WTC11 (cell line): ENCODE data around the gene EMC8. TPM values are rescaled to one million over a fixed set of nuclear protein-coding genes. Genes with fewer than 3 reads are reported as not detected.
A peak's percentile ranks its signal among the peaks of the same experiment; 100 is the strongest.

Experiments
- ATAC-seq: fragments of 200-7000 bp; cut with Tn5 transposase; 2 replicates; pipeline ENCODE4 v1.10.0; 2021; ENCODE audit warnings: mild to moderate bottlenecking, moderate library complexity
- CTCF ChIA-PET: fragments of 300-600 bp; sonication (Branson Sonifier 250); formaldehyde crosslinking; loops from one replicate; lab custom pipeline; 2021; ENCODE audit warnings: antibody characterized with exemption; lab: Charles Lee
- POLR2A ChIA-PET: fragments of 350-600 bp; sonication (Branson Sonifier 250); formaldehyde crosslinking; loops from one replicate; lab custom pipeline; 2021; ENCODE audit warnings: antibody characterized with exemption; lab: Charles Lee
- DNase-seq: peaks from one replicate; pipeline ENCODE4 v3.0.0; 2021; ENCODE audit warnings: low spot score
- H3K27ac Mint-ChIP-seq: 2 replicates; pipeline ENCODE4 v1.8.0; 2021; ENCODE audit warnings: mixed read lengths
- H3K27me3 Mint-ChIP-seq: 2 replicates; pipeline ENCODE4 v1.8.0; 2021; ENCODE audit warnings: low read depth, mild to moderate bottlenecking, moderate library complexity, mixed read lengths
- H3K36me3 Mint-ChIP-seq: 2 replicates; pipeline ENCODE4 v1.8.0; 2021; ENCODE audit warnings: mixed read lengths
- H3K4me1 Mint-ChIP-seq: 2 replicates; pipeline ENCODE4 v1.8.0; 2022; ENCODE audit warnings: mixed read lengths
- H3K4me3 Mint-ChIP-seq: 2 replicates; pipeline ENCODE4 v1.8.0; 2021; ENCODE audit warnings: mild to moderate bottlenecking, moderate library complexity, mixed read lengths
- H3K9me3 Mint-ChIP-seq: 2 replicates; pipeline ENCODE4 v1.8.0; 2021; ENCODE audit warnings: mixed read lengths
- AR ChIP-seq: fragments of 250-450 bp; sonication (Bioruptor Pico); IDR thresholded peaks from 2 replicates; pipeline ENCODE4 v1.9.0; 2021; ENCODE audit warnings: mild to moderate bottlenecking
- ATF2 ChIP-seq: sonication (generic); formaldehyde crosslinking; IDR thresholded peaks from 2 replicates; pipeline ENCODE4 v1.8.1; 2022; ENCODE audit warnings: low read depth, missing genetic modification reagents, borderline replicate concordance
- CREB1 ChIP-seq: sonication (generic); formaldehyde crosslinking; IDR thresholded peaks from 2 replicates; pipeline ENCODE4 v1.8.0; 2023; ENCODE audit warnings: mild to moderate bottlenecking, missing genetic modification reagents
- CTCF ChIP-seq: fragments of 200-600 bp; IDR thresholded peaks from 2 replicates; pipeline ENCODE4 v1.8.0; 2022; ENCODE audit warnings: antibody characterized with exemption
- ERG ChIP-seq: fragments of 250-450 bp; sonication (Bioruptor Pico); IDR thresholded peaks from 2 replicates; pipeline ENCODE4 v1.8.0; 2021; ENCODE audit warnings: mild to moderate bottlenecking
- FOXP1 ChIP-seq: sonication (generic); formaldehyde crosslinking; IDR thresholded peaks from 2 replicates; pipeline ENCODE4 v1.8.0; 2022; ENCODE audit warnings: missing genetic modification reagents, mild to moderate bottlenecking, moderate library complexity, borderline replicate concordance
- JUN ChIP-seq: sonication (generic); formaldehyde crosslinking; IDR thresholded peaks from 2 replicates; pipeline ENCODE4 v1.8.0; 2023; ENCODE audit warnings: mild to moderate bottlenecking, missing genetic modification reagents
- MAX ChIP-seq: sonication (generic); formaldehyde crosslinking; IDR thresholded peaks from 2 replicates; pipeline ENCODE4 v1.8.0; 2022; ENCODE audit warnings: mild to moderate bottlenecking, missing genetic modification reagents
- SMAD3 ChIP-seq: sonication (generic); formaldehyde crosslinking; IDR thresholded peaks from 2 replicates; pipeline ENCODE4 v1.8.0; 2022; ENCODE audit warnings: missing genetic modification reagents, mild to moderate bottlenecking, borderline replicate concordance
- TEAD4 ChIP-seq: sonication (generic); formaldehyde crosslinking; IDR thresholded peaks from 2 replicates; pipeline ENCODE4 v1.8.0; 2022; ENCODE audit warnings: mild to moderate bottlenecking, missing genetic modification reagents
- ZBTB43 ChIP-seq: sonication (generic); formaldehyde crosslinking; IDR thresholded peaks from 2 replicates; pipeline ENCODE4 v1.8.1; 2023; ENCODE audit warnings: mild to moderate bottlenecking, missing genetic modification reagents
- ZMAT4 ChIP-seq: fragments of 250-450 bp; sonication (Bioruptor Pico); IDR thresholded peaks from 2 replicates; pipeline ENCODE4 v1.9.0; 2021; ENCODE audit warnings: mild to moderate bottlenecking
- total RNA-seq: library from RNA; stranded (reverse); gene quantifications from 3 replicates; pipeline ENCODE4 v1.2.3, GENCODE V29; 2021

The EMC8 gene
- total RNA-seq, 1 experiment from 2014 or later = 55.2 TPM

- peak; percentile 42 for DNase-seq
- POLR2A ChIA-PET = no interaction called here
- peak; percentile 56 for ATAC-seq
- TF ChIP-seq SMAD3 (CRISPR knock-in tag) (no peak), MAX (CRISPR knock-in tag) (0 out of 2 replicates have a peak, but pooled peaks have one; percentile 24)
- no peaks in the 10 kb centered on the region for H3K36me3 Mint-ChIP-seq
- H3K4me3 Mint-ChIP-seq = no peak overlapping the region
- H3K27me3 Mint-ChIP-seq = peaks cover 13% of the 10 kb centered on the region
- CTCF ChIA-PET = no interaction called here
- peaks cover 4% of the 10 kb centered on the region; the same call in 1 of the 2 replicates for H3K4me1 Mint-ChIP-seq
- no peaks in the 10 kb centered on the region for H3K9me3 Mint-ChIP-seq
- no peak overlapping the region for H3K27ac Mint-ChIP-seq
Measured at GRCh38 chr16:85825326-85825725, 26.0 kb upstream of the EMC8 start.

- H3K27ac Mint-ChIP-seq = no peak overlapping the region
- H3K9me3 Mint-ChIP-seq = no peaks in the 10 kb centered on the region
- no peak for DNase-seq
- peaks cover 4% of the 10 kb centered on the region; the same call in 1 of the 2 replicates for H3K4me1 Mint-ChIP-seq
- ATAC-seq = no peak
- H3K4me3 Mint-ChIP-seq = no peak overlapping the region
- no peaks in the 10 kb centered on the region for H3K36me3 Mint-ChIP-seq
- TF ChIP-seq JUN (CRISPR knock-in tag) = no peak
- TF ChIP-seq MAX (CRISPR knock-in tag) = no peak
- no peak for TF ChIP-seq ERG
- TF ChIP-seq CREB1 = no peak
- no peak for TF ChIP-seq ZMAT4 (CRISPR knock-in tag)
- TF ChIP-seq TEAD4 (CRISPR knock-in tag) = no peak
- TF ChIP-seq CTCF = no peak
- TF ChIP-seq ATF2 (CRISPR knock-in tag) = no peak
- no peak for TF ChIP-seq FOXP1 (CRISPR knock-in tag)
- no peak for TF ChIP-seq ZBTB43
- TF ChIP-seq AR = no peak
- POLR2A ChIA-PET = interaction anchor here (0.6 kb wide), 1 partner anchor 163 kb away, joined by 3 read pairs; no protein-coding TSS in a partner anchor
- H3K27me3 Mint-ChIP-seq = peaks cover 21% of the 10 kb centered on the region
- CTCF ChIA-PET = interaction anchor here (0.6 kb wide), 1 partner anchor 878 kb away, joined by 3 read pairs; no protein-coding TSS in a partner anchor
Measured at GRCh38 chr16:85824161-85825135, 25.1 kb upstream of the EMC8 start.
